Ascending aorta (tissue), 2 donors: ENCODE data around the gene SDC4. TPM values are rescaled to one million over a fixed set of nuclear protein-coding genes. Genes with fewer than 3 reads are reported as not detected.
A peak's percentile ranks its signal among the peaks of the same experiment; 100 is the strongest.
"Not testable (repeated sequence)": the region's sequence is repeated elsewhere in the genome, so short reads cannot be mapped to it uniquely, and the experiment has no call there.

Experiments used
- DNase-seq, 2 donors: peaks; one replicate each; pipeline ENCODE4 v3.0.0-alpha.2; 2019; ENCODE audit warnings: low spot score in 2 of 2
- H3K27ac ChIP-seq, 2 donors: fragments of 200-600 bp; sonication (generic); one replicate each; pipeline ENCODE4 v1.5.1; 2016 to 2017; ENCODE audit warnings: mild to moderate bottlenecking in 1 of 2
- H3K27me3 ChIP-seq: fragments of 200-600 bp; sonication (generic); one replicate; pipeline ENCODE4 v1.5.1; 2017
- H3K36me3 ChIP-seq, 2 donors: fragments of 200-600 bp; sonication (generic); one replicate each; pipeline ENCODE4 v1.5.1; 2016
- H3K4me1 ChIP-seq, 2 donors: fragments of 200-600 bp; sonication (generic); one replicate each; pipeline ENCODE4 v1.5.1; 2016 to 2017; ENCODE audit warnings: mild to moderate bottlenecking in 1 of 2
- H3K4me3 ChIP-seq, 2 donors: fragments of 200-600 bp; sonication (generic); one replicate each; pipeline ENCODE4 v1.5.1; 2016 to 2017; ENCODE audit warnings: mild to moderate bottlenecking in 1 of 2
- H3K9me3 ChIP-seq, 2 donors: fragments of 200-600 bp; sonication (generic); one replicate each; pipeline ENCODE4 v1.5.1; 2016
- intact Hi-C: fragments of 100-400 bp; cut with DNase I; formaldehyde crosslinking; loops from one replicate; pipeline ENCODE4 v1.15.1; 2023
- total RNA-seq: library from RNA; depleted of rRNA; stranded (reverse); fragments of >200 nt; gene quantifications from one replicate; pipeline ENCODE4 v1.1.0, GENCODE V29; 2016
- TF ChIP-seq, protein P1 (sequence below), 3 experiments: fragments of 200-600 bp in 2 of 3; fragments of 450-650 bp in 1 of 3; sonication (generic) in 2 of 3; IDR thresholded peaks; one replicate each; pipeline ENCODE4 v1.5.1; 2016 to 2019; ENCODE audit warnings: antibody characterized with exemption in 3 of 3, mild to moderate bottlenecking in 1 of 3, moderate library complexity in 1 of 3

SDC4 gene
- total RNA-seq, 1 donor from 2014 or later, result 63.8 TPM

DNA sequence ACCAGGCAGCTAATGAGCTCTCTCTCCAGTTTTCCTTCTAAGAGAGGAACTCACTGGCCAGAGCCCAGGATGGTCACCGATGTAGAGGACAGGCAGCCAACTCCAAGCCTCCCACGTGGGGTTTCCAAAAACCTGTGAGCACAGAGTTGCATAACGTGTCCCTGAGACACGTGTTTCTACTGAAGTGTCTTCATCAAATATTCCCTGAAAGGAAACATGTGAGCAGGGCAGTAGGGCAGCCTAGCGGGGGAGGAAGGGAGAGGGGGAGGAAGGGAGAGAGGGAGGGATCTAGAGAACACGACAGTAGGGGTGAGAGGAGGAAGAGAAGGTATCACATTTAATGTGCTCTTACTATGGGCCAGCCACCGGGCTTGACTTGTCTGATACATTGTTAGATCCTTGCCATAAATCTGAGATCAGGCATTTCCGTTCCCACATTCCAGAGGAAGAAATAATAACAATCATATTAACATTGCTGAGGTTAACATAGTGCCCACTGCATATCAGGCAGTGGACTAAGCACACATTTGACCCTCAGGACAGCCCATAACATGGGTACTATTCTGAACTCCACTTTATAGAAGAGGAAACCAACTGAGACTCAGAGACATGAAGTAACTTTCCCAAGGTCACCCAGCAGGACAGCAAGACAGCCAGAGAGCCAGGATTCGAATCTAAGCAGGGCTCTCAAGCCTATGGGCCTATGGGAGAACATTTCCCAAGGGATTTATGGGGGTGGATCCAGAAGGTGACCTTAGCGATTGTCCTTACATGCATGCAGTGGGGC lies 10.3 kb upstream of the SDC4 start:
- no peaks in the 10 kb centered on the region for H3K27me3 ChIP-seq
- H3K36me3 ChIP-seq, result no peaks in the 10 kb centered on the region
- peak; percentile 76 to 94 for DNase-seq
- H3K9me3 ChIP-seq, result no peaks in the 10 kb centered on the region
- peak overlapping the region; percentile 72 to 88 for H3K27ac ChIP-seq
- H3K4me3 ChIP-seq, result peak overlapping the region in 1 of 2 donors; percentile 3
- H3K4me1 ChIP-seq, result peaks cover 4 to 27% of the 10 kb centered on the region in 2 donors
- TF ChIP-seq, protein P1, sequence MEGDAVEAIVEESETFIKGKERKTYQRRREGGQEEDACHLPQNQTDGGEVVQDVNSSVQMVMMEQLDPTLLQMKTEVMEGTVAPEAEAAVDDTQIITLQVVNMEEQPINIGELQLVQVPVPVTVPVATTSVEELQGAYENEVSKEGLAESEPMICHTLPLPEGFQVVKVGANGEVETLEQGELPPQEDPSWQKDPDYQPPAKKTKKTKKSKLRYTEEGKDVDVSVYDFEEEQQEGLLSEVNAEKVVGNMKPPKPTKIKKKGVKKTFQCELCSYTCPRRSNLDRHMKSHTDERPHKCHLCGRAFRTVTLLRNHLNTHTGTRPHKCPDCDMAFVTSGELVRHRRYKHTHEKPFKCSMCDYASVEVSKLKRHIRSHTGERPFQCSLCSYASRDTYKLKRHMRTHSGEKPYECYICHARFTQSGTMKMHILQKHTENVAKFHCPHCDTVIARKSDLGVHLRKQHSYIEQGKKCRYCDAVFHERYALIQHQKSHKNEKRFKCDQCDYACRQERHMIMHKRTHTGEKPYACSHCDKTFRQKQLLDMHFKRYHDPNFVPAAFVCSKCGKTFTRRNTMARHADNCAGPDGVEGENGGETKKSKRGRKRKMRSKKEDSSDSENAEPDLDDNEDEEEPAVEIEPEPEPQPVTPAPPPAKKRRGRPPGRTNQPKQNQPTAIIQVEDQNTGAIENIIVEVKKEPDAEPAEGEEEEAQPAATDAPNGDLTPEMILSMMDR (IDR thresholded peaks at IDR 0.05), result no peak
- intact Hi-C loops, result loop anchor here (1.0 to 2.0 kb wide), 2 partner anchors 10 to 16 kb away; partner anchors contain the start of gene SDC4

DNA sequence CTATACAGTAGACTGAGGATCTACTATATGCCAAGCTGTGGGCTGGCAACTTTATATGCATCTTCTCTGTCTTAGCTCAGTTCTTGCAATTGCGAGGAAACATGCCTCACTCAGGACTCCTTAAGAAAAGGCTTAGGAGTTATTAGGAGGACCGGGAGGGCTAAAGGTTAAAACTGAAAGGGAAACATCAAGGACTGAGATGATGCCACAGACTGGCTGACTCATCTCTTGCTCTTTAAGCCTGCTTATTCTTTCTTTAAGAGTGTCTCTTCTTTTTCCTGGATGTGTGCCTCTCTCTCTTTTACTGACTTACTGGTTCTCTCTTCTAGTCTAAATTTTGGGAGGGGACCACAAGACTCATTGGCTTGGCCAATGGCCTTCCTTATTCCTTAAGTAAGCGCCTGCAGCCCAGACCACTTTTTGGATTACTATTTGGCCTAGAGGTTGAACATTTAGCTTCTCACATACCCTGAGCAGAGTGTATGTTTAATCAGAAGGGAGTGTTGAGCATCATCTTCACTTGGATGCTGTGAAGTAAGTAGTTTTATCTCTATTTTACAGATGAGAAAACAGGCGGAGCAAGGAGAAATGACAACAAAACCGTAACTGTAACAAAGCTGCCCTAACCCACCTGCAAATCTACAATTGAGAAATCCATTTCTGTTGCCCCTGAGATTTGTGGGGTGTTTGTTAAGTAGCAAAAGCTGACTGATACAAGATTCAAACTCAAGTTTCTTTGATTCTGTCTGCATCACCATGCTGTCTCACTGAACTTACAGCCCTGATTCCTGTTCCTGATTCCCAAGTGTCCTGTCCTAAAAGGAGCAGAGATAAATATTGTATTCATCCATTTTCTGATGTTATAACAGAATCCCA lies 7.2 kb upstream of the SDC4 start:
- no peak for DNase-seq
- TF ChIP-seq, protein P1 (IDR thresholded peaks at IDR 0.05), result no peak
- Histone ChIP-seq H3K9me3 (no peaks in the 10 kb centered on the region), H3K4me3 (no peak overlapping the region), H3K36me3 (no peaks in the 10 kb centered on the region), H3K4me1 (peaks cover 4 to 24% of the 10 kb centered on the region in 2 donors), H3K27ac (no peak overlapping the region), H3K27me3 (no peaks in the 10 kb centered on the region)
- intact Hi-C loops, result no loop called here

DNA sequence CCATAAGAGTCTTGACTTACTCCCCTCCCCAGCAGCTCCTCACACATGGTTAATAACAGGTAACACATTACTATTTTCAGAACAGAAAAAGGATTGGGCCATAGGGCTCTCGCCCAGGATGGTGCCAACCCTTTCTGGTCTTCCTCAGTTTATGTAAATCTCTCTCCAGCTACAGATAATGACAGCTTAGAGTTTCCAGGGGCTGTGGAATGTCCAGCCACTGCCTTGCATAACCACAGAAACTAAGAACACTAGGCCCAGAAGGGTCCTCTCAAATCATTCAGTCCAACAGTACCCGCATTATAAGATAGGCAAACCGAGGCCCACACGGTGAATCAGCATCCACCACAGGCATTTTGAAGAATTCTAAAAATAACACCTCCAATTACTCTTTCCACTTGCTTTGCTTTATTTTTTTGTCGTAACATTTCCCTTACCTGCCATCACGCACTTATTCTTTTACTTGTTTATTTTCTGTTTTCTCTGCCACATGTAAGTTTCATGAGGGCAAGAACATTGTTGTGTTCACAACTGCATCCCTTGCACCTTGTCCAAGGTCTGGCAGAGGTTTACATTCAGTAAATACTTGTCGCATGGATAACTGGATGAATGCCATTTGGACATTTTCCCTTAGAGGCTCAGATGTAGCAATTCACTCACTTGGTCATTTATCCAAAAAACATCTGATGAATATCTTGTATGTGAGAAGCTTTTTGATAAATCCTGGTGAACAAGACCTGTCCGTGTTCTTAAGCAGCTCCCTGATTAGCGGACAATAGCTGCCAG lies 6.4 kb upstream of the SDC4 start:
- no peak overlapping the region for H3K4me3 ChIP-seq
- no peak overlapping the region for H3K27ac ChIP-seq
- no peaks in the 10 kb centered on the region for H3K9me3 ChIP-seq
- DNase-seq, result no peak
- TF ChIP-seq, protein P1 (IDR thresholded peaks at IDR 0.05), result no peak
- no peaks in the 10 kb centered on the region for H3K36me3 ChIP-seq
- peaks cover 4 to 22% of the 10 kb centered on the region in 2 donors for H3K4me1 ChIP-seq
- intact Hi-C loops, result no loop called here
- no peaks in the 10 kb centered on the region for H3K27me3 ChIP-seq

DNA sequence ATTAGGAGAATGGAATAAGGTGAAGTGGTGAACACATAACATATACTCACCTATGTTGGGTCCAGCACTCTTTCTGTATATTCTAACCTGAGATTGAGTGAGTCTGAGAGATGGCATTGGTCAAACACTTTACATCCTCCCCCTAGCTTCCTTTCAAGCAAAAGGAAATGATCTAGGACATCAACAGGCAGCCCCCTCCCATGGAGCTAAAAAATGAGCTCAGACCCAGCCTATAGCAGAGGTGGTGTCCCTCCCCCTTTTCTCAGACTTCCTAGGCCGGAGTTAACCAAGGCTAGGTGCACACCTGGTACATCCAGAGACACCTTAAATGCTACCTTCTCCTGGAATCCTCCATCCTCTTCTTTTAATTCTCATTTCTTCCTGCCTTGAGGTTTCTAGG lies 5.5 kb upstream of the SDC4 start:
- intact Hi-C loops, result no loop called here
- H3K4me1 ChIP-seq, result peaks cover 6 to 14% of the 10 kb centered on the region in 2 donors
- no peak for DNase-seq
- TF ChIP-seq, protein P1 (IDR thresholded peaks at IDR 0.05), result no peak
- H3K27me3 ChIP-seq, result no peaks in the 10 kb centered on the region
- H3K9me3 ChIP-seq, result no peaks in the 10 kb centered on the region
- no peak overlapping the region for H3K27ac ChIP-seq
- no peak overlapping the region for H3K4me3 ChIP-seq
- no peaks in the 10 kb centered on the region for H3K36me3 ChIP-seq

DNA sequence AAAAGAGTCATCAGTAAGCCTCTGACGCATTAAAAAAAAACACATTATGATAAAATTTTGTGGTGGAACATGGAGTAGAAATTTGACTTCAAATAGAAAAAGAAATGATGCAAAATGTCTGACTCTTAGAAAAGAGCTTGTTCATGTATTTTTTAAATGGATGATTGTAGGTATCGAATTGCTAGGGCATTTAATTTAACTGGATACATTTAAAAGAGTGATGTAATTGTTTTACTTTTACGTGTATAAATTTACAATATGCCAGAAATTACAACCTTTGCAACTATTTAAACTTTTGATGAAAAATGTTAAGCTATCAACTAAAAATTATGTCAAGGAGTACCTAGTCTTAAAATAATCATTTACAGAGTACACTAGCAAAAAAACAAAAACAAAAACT lies 4.5 kb upstream of the SDC4 start:
- Histone ChIP-seq H3K4me3 (no peak overlapping the region), H3K9me3 (no peaks in the 10 kb centered on the region), H3K27ac (no peak overlapping the region), H3K27me3 (no peaks in the 10 kb centered on the region), H3K36me3 (no peaks in the 10 kb centered on the region), H3K4me1 (peaks cover 4 to 6% of the 10 kb centered on the region in 2 donors)
- intact Hi-C loops, result no loop called here
- no peak for DNase-seq
- TF ChIP-seq, protein P1 (IDR thresholded peaks at IDR 0.05), result no peak

DNA sequence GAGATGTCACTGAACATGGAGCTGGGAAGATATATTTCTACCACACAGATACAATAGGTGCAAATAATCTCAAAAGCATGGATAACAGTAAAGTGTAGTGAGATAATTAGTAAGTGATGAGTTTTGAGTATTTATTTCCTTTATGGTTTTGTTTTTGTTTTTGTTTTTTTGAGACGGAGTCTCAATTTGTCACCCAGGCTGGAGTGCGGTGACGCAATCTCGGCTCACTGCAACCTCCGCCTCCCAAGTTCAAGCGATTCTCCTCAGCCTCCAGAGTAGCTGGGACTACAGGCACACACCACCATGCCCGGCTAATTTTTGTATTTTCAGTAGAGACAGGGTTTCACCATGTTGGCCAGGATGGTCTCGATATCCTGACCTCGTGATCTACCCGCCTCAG lies 2.6 kb upstream of the SDC4 start:
- H3K27ac ChIP-seq, H3K4me3 ChIP-seq, H3K36me3 ChIP-seq, DNase-seq, H3K9me3 ChIP-seq, intact Hi-C loops, H3K27me3 ChIP-seq: not testable (repeated sequence)
- peaks cover 9 to 15% of the 10 kb centered on the region in 2 donors for H3K4me1 ChIP-seq
